Measurements from ENCODE around the gene TMEM54.

TMEM54 gene

GRCh38 chr1:32860566-32860965 lies 40.6 kb downstream of the TMEM54 start:
- DNase-seq: no peak

GRCh38 chr1:32859915-32860314 lies 41.3 kb downstream of the TMEM54 start:
- no peak for DNase-seq

GRCh38 chr1:32858791-32859190 lies 42.4 kb downstream of the TMEM54 start:
- no peak for DNase-seq

- no peak for DNase-seq
These were observed 43.1 kb downstream of the TMEM54 start for GRCh38 chr1:32858136-32858535.

- DNase-seq: no peak
These were observed 45.1 kb downstream of the TMEM54 start for GRCh38 chr1:32855861-32856617.

- DNase-seq: no peak
These were observed 52.7 kb downstream of the TMEM54 start for GRCh38 chr1:32848354-32849063.
